PC-3 (cell line): Measurements from ENCODE around the gene ZNF778. TPM values are rescaled to one million over a fixed set of nuclear protein-coding genes. Genes with fewer than 3 reads are reported as not detected.

Experiments used
- ATAC-seq: fragments of 200-7000 bp; cut with Tn5 transposase; 2 replicates; pipeline ENCODE4 v1.9.1; 2020; ENCODE audit warnings: mild to moderate bottlenecking, moderate library complexity
- BruUV-seq: library from RNA; stranded (reverse); fragments of 400-500 nt; replicated peaks from 2 replicates; lab custom pipeline; 2021; lab: Mats Ljungman, UMichigan
- CTCF ChIA-PET: fragments of 300-600 bp; sonication (Branson Sonifier 250); formaldehyde crosslinking; loops from one replicate; lab custom pipeline; 2022; ENCODE audit warnings: antibody characterized with exemption; lab: Charles Lee
- POLR2A ChIA-PET: fragments of 300-600 bp; sonication (Branson Sonifier 250); formaldehyde crosslinking; loops from one replicate; lab custom pipeline; 2022; ENCODE audit warnings: antibody characterized with exemption; ENCODE audit not compliant: unreplicated experiment; lab: Charles Lee
- DNase-seq: peaks from one replicate; pipeline ENCODE4 v3.0.0-alpha.2; 2015
- H2AFZ ChIP-seq: fragments of 300-600 bp; sonication (generic); 2 replicates; pipeline ENCODE4 v1.6.0; 2016; ENCODE audit warnings: antibody characterized with exemption, low read length
- H3F3A ChIP-seq: fragments of 300-600 bp; sonication (generic); one replicate; pipeline ENCODE4 v1.6.0; 2017; ENCODE audit warnings: antibody characterized with exemption, low read length, control low read depth, mild to moderate bottlenecking; ENCODE audit not compliant: unreplicated experiment
- H3K27ac ChIP-seq: fragments of 300-600 bp; sonication (generic); 2 replicates; pipeline ENCODE4 v1.5.1; 2016; ENCODE audit warnings: mild to moderate bottlenecking, low read length
- H3K27me3 ChIP-seq: fragments of 300-600 bp; sonication (generic); 2 replicates; pipeline ENCODE4 v1.6.1; 2016; ENCODE audit warnings: low read length, mixed read lengths
- H3K36me3 ChIP-seq: fragments of 300-600 bp; sonication (generic); 2 replicates; pipeline ENCODE4 v1.6.1; 2016; ENCODE audit warnings: low read depth, mixed run types, low read length, mixed read lengths
- H3K4me1 ChIP-seq: fragments of 300-600 bp; sonication (generic); 2 replicates; pipeline ENCODE4 v1.5.1; 2016; ENCODE audit warnings: low read length; ENCODE audit not compliant: insufficient read depth
- H3K4me2 ChIP-seq: fragments of 300-600 bp; sonication (generic); 2 replicates; pipeline ENCODE4 v1.6.0; 2016; ENCODE audit warnings: low read length
- H3K4me3 ChIP-seq: fragments of 300-600 bp; sonication (generic); 2 replicates; pipeline ENCODE4 v1.5.1; 2016; ENCODE audit warnings: mild to moderate bottlenecking, low read length, mixed read lengths
- H3K79me2 ChIP-seq: fragments of 300-600 bp; sonication (generic); 2 replicates; pipeline ENCODE4 v1.6.1; 2017; ENCODE audit warnings: low read length, mixed read lengths
- H3K9ac ChIP-seq: fragments of 300-600 bp; sonication (generic); 2 replicates; pipeline ENCODE4 v1.6.0; 2016; ENCODE audit warnings: mild to moderate bottlenecking, low read length
- H3K9me2 ChIP-seq: fragments of 300-600 bp; sonication (generic); replicated peaks from 2 replicates; pipeline ENCODE4 v1.6.1; 2016; ENCODE audit warnings: mixed run types, low read length, mixed read lengths
- H3K9me3 ChIP-seq: fragments of 300-600 bp; sonication (generic); 2 replicates; pipeline ENCODE4 v1.6.1; 2016; ENCODE audit warnings: low read length, mixed read lengths
- H4K20me1 ChIP-seq: fragments of 300-600 bp; sonication (generic); 2 replicates; pipeline ENCODE4 v1.6.1; 2016; ENCODE audit warnings: low read length, mixed read lengths
- CTCF ChIP-seq: fragments of 300-600 bp; sonication (generic); conservative IDR thresholded peaks from 2 replicates; pipeline ENCODE4 v1.5.1; 2017; ENCODE audit warnings: antibody characterized with exemption, low read depth, mild to moderate bottlenecking, low read length
- EZH2 ChIP-seq: fragments of 300-600 bp; sonication (generic); IDR thresholded peaks from one replicate; pipeline ENCODE4 v1.6.1; 2017; ENCODE audit warnings: antibody characterized with exemption, mild to moderate bottlenecking, low read length; ENCODE audit not compliant: unreplicated experiment
- EZH2phosphoT487 ChIP-seq: fragments of 300-600 bp; sonication (generic); IDR thresholded peaks from 2 replicates; pipeline ENCODE4 v1.6.1; 2018; ENCODE audit warnings: mild to moderate bottlenecking, antibody characterized with exemption, low read length, borderline replicate concordance
- intact Hi-C: fragments of 100-400 bp; cut with micrococcal nuclease; formaldehyde crosslinking; loops from 2 replicates; pipeline ENCODE4 v1.9.0; 2023
- total RNA-seq: library from RNA; depleted of rRNA; stranded (reverse); fragments of >200 nt; gene quantifications from 2 replicates; pipeline ENCODE4 v1.2.3, GENCODE V29; 2014

ZNF778 gene
- total RNA-seq, 1 experiment from 2014 or later = 15.3 TPM

GRCh38 chr16:89197033-89197632, 20.4 kb upstream of the ZNF778 start:
- Histone ChIP-seq H3K4me3 (no peak overlapping the region), H2AFZ (no peak overlapping the region), H3K4me2 (no peak overlapping the region), H3K27ac (no peak overlapping the region), H3K36me3 (no peaks in the 10 kb centered on the region), H3F3A (no peaks in the 10 kb centered on the region), H3K9ac (no peak overlapping the region), H3K79me2 (no peaks in the 10 kb centered on the region), H3K9me2 (no peaks in the 10 kb centered on the region), H3K9me3 (no peaks in the 10 kb centered on the region), H3K4me1 (no peaks in the 10 kb centered on the region), H4K20me1 (no peaks in the 10 kb centered on the region), H3K27me3 (0 out of 2 replicates have a peak, but pooled peaks cover 4% of the 10 kb centered on the region)
- ChIA-PET CTCF (no interaction called here), POLR2A (no interaction called here)
- no peak for DNase-seq
- BruUV-seq = no TSS peak
- TF ChIP-seq CTCF = no peak
- no peak for TF ChIP-seq EZH2
- no peak for TF ChIP-seq EZH2phosphoT487
- intact Hi-C loops = no loop called here
- no peak for ATAC-seq

GRCh38 chr16:89197633-89198416, 19.7 kb upstream of the ZNF778 start:
- no TSS peak for BruUV-seq
- Histone ChIP-seq H3K79me2 (peaks cover 5% of the 10 kb centered on the region), H3K27me3 (0 out of 2 replicates have a peak, but pooled peaks cover 4% of the 10 kb centered on the region), H2AFZ (no peak overlapping the region), H3K9me2 (no peaks in the 10 kb centered on the region), H3F3A (no peaks in the 10 kb centered on the region), H3K4me3 (no peak overlapping the region), H3K9ac (no peak overlapping the region), H3K4me2 (no peak overlapping the region), H3K4me1 (0 out of 2 replicates have a peak, but pooled peaks cover 2% of the 10 kb centered on the region), H3K27ac (no peak overlapping the region), H3K9me3 (no peaks in the 10 kb centered on the region), H3K36me3 (no peaks in the 10 kb centered on the region), H4K20me1 (0 out of 2 replicates have a peak, but pooled peaks cover 2% of the 10 kb centered on the region)
- intact Hi-C loops = no loop called here
- no peak for DNase-seq
- ChIA-PET CTCF (no interaction called here), POLR2A (no interaction called here)
- no peak for TF ChIP-seq EZH2
- TF ChIP-seq EZH2phosphoT487 = no peak
- TF ChIP-seq CTCF = no peak
- no peak for ATAC-seq
